A172 (cell line): Measurements from ENCODE around the gene CDH22. TPM values are rescaled to one million over a fixed set of nuclear protein-coding genes. Genes with fewer than 3 reads are reported as not detected.

Experiments used
- DNase-seq: peaks from one replicate; pipeline ENCODE4 v3.0.0-alpha.2; 2015; ENCODE audit warnings: low spot score
- total RNA-seq: library from RNA; depleted of rRNA; stranded (reverse); fragments of >200 nt; shearing (Covaris generic); gene quantifications from 2 replicates; pipeline ENCODE4 v1.2.3, GENCODE V29; 2014

CDH22 gene
- total RNA-seq, 1 experiment from 2014 or later: not detected

GRCh38 chr20:46324379-46324778, 16.1 kb upstream of the CDH22 start:
- no peak for DNase-seq

DNA sequence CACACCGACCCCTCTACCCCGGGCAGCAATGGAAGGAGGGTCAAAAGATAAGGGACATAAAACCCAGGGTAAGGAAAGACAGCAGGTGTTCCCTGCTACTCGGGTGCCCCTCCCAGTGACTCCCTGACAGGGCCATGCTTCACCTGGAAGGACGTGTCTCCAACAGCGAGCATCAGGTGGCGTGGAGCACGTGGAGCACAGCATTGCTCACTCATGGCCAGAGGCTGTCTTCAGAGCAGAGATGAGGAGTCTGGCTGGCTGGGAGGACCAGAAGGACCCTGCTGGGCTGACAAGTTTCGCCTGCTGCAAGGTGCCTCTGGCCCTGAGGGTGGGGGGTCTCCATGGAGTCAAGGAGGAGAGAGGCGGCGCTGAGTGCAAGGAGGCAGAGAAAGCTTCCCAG, 15.3 kb upstream of the CDH22 start:
- no peak for DNase-seq

DNA sequence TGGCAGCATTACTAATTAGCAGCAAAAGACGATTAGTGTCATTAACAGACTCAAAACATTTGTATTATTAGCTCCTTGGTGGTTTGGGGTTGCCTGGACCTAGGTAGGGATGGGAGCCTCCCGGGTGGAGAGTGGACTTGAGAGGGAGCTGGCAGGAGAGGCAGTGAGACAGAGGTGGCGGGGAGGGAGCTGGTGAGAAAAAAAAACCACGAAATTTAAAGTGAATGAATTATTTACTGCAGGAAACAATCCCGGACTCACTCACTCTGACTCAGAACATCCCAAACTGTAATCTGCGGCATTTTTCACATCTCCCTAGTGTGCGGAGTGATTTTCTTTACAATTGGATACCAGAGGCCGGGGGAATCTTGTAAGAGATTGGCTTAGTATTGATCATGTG, 14.3 kb upstream of the CDH22 start:
- peak; percentile 27 for DNase-seq

DNA sequence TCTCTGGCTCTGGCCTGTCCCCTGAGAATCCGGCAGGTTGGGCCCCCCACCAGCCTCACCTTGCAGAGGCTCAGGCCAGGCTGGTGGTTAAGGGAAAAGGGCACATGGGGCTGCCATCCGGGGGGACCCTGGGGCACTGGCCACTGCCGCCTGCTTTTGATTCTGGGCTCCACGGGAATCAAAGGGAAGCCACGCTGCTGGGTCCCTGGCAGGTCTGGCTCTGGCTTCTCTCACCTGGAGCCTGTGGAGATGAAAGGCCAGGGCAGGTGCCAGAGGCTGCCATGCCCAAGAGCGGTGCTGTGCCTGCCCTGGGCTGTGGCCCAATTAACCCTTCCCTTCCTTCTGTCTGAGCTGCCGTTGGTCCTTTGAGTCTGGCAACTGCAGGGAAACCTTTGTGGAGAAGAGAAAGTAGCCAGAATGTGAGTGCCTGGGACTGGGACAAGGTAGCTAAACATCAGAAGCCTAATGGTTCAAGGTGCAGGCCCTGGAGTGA, 9.4 kb upstream of the CDH22 start:
- no peak for DNase-seq

GRCh38 chr20:46316984-46317684, 8.8 kb upstream of the CDH22 start:
- DNase-seq: no peak

DNA sequence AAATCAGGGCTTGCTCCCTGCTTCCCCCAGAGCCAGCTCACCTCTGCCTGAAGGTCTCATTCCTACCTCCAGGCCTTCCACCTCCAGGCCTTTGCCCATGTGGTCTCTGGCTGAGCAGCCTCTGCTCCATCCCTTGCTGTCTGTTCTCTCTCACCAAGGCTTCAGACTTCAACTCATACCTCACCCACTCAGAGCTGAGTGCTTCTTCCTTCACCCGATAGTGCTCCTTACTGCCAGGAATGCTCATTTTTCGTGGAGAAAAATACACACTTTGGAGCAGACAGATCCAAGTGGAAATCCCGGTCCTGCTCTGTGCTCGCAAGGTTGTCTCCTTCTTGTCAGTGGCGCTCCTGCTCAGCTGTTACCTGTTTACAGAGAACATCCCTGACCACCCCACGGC, 7.0 kb upstream of the CDH22 start:
- no peak for DNase-seq

DNA sequence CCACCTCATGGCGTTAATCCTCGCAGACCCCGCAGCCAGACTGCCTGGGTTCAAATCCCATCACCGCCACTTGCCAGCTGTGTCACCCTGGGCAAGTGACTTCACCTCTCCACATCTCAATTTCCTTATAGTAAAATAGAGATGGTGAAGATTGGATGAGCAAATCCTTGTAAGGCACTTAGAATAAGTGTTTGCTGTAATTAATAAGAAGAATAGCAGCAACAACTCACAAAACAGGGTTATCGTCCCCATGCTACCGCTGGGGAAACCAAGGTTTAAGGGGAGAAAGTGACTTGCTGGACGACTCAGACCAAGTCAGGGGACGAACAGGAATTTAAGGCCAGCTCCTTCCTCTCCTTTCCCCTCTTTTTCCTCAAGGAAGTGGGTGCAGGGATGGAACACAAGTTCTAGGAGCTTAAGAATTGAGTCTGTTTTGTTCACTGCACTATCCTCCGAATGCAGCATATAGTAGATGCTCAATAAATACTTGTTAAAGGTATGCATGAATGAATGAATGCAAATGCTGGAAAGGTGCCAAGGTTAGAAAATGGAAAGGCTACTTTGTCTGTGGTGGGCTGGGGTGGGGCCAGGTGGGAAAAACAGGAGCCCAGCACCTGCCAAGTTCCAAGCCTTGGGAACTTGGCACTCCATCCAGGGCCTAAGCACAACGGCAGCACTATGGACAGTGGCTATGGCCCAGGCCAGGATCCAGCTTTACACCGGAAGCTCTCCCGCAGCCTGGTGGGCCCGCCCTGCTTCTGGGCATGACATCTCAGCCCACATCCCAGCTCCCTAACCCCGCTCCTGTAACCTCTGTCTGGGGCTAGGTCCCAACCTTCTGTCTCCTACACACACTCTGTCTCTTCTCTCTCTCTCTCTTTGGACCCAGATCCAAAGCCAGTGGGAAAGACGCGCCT, 4.9 kb upstream of the CDH22 start:
- DNase-seq: no peak

DNA sequence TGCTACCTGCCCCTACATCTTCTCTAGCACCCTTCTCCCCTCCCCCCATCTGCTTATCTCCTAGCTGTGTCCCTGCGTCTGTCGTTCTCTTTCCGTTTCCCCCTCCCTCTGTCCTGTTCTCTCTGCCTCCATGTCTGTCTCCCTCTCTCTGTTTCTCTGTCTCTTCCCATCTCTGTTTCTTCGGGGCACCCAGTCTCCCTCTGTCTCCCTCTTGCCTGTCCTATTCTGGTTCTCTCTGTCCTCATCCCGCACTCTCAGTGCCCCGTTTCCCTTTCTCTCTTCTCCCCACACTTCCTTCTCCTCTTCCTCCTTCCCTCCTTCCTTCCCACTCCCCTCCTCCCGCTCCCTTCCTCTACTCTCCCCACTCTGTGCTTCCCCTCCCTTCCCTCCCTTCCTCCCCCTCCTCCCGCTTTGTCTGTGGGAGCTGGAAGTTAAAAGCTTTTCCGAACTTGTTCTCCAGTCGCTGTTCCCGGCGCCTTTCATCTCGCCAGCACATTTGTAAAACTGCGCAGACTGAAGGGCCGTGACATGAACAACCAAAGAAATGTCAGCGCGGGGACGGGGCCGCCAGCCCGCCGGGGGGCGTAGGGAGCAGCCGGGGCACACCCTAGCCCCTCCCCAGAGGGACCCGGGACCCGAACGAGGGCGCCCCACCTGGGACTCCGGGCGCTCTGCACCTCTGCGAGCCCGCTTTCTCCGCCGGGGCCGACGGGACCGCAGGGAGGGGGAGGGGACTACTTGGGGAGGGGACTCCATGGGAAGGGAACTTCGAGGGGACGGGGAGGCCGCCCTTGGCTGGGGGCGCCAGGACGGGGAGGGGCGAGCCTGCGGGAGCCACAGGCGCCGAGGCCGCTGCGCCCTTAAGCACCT, 4.0 kb upstream of the CDH22 start:
- no peak for DNase-seq

- DNase-seq: no peak
Measured at GRCh38 chr20:46311719-46312074, 3.4 kb upstream of the CDH22 start.

GRCh38 chr20:46311039-46311650, 2.8 kb upstream of the CDH22 start:
- no peak for DNase-seq

- DNase-seq: no peak
Measured at GRCh38 chr20:46309945-46310344, 1.6 kb upstream of the CDH22 start.

- no peak for DNase-seq
Measured at GRCh38 chr20:46307999-46308257, 370 bp downstream of the CDH22 start.

DNA sequence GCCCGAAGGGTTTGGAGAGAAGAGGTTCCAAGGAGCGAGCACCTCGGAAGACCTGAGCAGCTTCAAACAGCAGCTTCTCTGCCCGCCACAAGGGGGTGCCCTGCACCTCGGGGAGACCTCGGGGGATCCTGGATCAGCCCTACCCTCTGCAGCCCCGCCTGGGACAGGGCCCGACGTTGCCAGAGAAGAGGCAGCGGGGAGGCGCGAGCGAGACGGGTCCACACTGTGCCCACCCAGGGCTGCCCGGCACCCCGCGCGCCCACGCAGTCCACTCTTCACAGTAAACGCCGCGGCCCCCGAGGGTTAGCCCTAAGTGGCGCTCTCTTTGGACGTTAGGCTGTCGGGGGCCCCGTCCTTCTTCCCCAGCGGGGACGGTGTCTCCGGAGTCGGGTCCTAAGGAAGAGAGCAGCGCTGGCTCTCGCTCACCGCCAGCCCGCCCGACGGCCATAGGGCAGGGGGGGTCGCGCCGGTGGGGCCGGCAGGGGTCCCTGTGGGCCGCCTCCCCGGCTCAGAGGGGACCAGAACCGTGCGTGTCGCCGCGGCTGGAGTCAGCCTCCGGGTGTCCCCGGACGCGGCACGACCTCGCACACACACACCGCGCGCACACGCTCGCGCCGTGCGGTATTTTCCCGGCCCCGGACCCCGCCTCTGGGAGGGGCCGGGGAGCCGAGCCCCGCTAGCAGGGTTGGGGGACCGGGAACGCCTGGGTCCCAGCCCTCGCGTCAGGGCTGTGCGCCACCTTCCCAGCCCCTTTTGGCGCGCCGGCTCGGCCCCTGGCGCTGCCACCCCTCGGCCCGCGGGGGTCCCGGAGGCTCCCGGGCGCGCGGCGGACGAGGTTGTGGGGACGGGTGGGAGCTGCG, 929 bp downstream of the CDH22 start:
- DNase-seq: peak; percentile 35

DNA sequence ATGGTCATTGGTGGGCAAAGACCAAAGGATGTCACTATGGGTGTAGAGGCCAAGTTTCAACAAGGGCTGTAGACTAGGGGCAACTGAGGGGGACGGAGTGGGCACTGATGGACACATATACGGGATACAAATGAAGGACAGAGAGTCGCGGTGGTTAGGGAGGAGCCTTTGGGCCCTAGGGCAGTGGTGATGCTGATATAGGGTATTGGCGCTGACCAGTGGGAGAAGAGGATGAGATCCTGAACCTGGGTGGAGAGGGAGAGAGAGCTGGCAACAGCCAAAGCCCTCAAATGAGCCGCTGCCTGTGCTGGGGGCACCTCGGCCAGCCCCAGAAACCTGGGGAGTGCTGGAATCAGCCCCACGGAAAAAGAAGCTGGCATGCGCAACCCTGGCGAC, 1.6 kb downstream of the CDH22 start:
- no peak for DNase-seq

DNA sequence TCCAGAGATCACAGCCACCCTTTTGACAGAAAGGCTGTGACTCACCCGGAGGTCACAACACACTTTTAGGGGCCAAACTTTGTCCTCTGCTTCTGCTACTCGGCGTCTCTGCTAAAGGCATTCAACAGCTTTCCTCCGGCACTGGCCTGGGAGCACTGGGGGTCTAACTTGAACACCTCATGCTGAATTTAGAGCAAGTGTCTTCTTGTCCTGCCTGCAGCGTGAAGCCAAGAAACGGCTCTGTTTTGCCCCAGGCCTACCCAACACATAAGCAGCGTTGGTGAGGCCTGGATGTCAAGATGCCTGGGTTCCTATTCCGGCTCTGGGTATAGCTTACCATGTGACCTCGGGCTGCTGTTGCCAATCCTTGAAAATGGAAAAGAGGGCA, 2.3 kb downstream of the CDH22 start:
- DNase-seq: no peak

- DNase-seq: no peak
Measured at GRCh38 chr20:46305331-46305972, 2.8 kb downstream of the CDH22 start.

DNA sequence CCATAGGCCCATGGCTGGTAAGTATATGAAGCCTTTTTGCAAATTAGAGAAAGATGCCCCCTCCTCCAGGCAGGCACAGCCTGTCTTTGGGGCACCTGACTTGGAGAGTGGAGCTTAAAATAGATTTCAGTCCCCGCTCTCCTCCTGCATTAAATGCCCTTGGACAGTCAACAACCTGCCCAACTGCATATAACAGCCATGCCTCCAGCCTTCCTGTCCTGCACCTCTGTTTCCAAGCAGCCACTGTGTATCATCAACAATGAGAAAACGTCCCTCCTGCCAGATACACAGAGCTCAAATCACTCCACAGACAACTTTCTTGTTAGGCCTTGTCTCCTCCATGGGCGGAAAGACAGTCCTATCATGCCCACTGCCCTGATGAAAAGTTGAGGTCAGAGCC, 3.4 kb downstream of the CDH22 start:
- no peak for DNase-seq

- DNase-seq: peak; percentile 66
Measured at GRCh38 chr20:46304361-46304760, 3.9 kb downstream of the CDH22 start.

DNA sequence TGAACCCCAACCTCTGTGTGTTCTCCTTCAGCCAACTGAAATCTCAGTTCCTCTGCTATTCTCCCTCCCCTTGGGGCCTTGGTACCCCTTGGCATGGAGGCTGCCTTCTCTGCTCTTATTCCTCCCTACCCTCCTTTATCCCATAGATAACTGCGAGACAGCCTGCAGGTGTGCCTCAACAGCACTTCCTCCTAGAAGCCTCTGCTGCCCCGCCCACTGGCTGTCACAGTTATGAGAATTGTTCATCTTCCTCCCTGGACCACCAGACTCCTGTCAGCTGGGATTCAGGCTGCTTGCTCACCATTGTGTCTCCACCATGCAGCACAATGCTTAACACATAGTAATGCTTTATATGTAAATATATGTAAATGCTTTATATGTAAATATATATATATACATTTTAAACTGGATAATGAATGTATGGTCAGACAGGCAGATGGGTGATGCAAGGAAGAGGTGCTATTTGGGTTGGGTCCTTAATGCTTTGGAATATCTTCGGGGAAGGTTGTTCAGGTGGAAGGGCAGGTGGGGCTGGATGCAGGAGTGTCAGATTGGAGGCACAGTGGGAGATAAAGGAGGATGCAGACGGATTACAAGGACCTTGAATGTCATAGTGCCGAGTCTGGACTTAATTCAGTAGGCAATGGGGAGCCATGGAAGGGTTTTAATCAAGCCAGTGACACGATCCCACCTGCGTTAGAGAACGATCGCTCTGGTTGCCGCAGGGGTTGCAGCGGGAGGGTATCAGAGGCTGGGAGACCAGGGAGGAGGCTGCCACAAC, 4.9 kb downstream of the CDH22 start:
- DNase-seq: no peak

GRCh38 chr20:46302106-46302505, 6.2 kb downstream of the CDH22 start:
- DNase-seq: no peak
